GM18867 (cell line): Measurements from ENCODE around the gene S1PR1.

Experiments used
- ATAC-seq: cut with Tn5 transposase; IDR thresholded peaks from one replicate; pipeline ENCODE4 v1.9.1; 2021; ENCODE audit warnings: mild to moderate bottlenecking, moderate library complexity; ENCODE audit not compliant: unreplicated experiment

Gene S1PR1

GRCh38 chr1:101245246-101245927 lies 8.6 kb downstream of the S1PR1 start:
- ATAC-seq = no peak

DNA sequence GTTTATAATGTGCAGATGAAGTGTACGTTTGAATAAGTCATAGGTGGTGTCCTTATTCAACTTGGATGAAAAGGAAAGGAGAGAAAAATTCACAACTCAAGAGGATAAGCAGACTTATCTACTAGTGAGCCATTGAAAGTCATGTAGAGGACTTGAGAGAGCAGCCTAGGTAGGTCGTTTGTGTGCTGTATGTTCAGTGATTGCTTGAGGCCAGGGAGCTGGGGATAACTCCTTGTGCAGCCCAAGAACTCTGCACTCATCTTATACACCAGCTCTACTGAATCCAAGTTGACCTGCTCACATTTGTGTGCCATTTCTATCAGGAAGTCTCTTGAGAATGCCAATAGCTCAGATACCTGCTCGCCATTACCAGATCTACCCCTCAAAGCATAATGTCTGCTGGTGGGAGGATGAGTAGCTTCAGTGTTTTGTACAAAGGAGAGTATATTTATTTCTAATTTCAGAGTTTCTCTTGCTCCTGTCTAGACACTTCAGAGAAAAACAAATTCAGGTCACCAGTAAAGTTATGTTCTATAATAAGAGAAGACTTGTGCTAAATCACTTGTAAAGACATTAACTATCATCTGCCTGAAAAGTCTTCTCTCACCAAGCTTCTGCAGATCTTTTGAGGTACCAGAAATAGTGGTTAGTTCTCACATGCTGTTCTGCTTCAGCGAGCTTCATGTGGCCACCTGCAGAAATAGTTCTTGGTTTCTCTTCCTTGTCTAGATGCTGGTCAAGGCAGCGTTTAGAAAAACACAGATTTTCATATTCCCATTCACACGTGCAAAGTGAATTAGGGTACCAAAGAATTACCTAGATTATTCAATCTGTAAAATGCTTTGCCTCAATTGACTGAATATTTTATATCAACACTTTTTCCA lies 10.8 kb downstream of the S1PR1 start:
- ATAC-seq = peak; percentile 94

DNA sequence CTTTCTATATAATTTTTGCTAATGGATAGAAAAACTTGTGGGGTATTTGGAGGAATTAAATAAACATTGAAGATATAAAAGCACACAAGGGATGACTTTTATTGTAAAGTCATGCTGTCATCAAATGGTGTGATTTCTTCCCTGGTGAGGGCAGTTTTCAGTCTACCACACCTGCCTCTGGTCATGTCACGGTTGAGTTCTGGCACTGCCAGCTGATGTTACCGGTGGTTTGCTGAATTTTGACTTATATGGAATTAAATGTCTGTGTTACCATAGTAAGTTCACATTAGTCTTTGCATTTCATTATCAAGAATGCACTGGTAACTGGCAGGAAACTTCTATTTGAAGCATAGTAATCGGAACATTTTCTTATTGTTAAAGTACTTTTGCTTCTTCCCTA lies 13.4 kb downstream of the S1PR1 start:
- no peak for ATAC-seq

DNA sequence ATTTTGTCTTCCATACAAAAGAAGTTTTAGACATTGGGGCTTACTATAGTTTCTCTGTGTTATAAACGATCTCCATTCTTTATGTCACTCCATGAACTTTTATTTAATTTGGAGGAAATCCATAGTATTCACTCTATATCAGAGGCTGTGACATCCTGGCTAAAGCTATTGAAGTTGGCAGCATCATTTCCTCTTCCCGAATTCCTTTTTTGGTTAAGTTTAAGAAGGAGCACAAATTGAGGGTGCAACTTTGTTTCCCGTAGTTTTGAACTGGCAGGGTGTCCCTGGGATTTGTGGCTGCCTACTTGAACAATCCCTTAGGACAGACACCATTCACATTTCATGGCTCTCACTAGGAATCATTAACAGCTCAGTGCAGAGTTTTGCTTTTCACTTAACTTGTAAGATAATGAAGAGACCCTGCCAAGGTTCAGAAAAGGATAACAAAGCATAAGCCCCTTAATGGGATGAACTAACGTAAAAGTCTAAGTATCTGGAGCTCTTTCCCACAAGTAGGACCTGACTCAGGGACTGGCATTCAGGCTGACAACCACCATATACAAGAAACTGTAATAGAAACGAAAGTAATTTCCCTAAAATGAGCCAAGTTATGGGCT lies 13.9 kb downstream of the S1PR1 start:
- no peak for ATAC-seq

DNA sequence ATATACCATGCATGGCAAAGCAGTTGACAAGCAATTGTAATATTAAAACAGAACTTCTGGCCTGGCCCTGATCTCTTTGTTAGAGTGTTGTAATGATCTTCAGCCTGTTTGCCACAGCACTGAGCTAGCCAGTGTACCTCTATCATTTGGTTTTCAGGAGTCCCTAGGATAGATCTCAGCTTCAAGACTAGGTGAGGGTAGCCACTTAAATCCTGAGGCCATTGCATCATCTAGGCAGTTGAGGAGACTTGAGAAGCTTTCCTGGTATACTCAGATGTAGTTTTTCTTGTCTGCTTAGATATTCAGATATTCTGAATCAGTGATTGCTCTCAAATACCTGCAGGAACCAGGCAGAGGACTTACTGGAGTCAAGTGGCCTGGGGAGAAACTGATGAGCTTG lies 14.7 kb downstream of the S1PR1 start:
- ATAC-seq = no peak

DNA sequence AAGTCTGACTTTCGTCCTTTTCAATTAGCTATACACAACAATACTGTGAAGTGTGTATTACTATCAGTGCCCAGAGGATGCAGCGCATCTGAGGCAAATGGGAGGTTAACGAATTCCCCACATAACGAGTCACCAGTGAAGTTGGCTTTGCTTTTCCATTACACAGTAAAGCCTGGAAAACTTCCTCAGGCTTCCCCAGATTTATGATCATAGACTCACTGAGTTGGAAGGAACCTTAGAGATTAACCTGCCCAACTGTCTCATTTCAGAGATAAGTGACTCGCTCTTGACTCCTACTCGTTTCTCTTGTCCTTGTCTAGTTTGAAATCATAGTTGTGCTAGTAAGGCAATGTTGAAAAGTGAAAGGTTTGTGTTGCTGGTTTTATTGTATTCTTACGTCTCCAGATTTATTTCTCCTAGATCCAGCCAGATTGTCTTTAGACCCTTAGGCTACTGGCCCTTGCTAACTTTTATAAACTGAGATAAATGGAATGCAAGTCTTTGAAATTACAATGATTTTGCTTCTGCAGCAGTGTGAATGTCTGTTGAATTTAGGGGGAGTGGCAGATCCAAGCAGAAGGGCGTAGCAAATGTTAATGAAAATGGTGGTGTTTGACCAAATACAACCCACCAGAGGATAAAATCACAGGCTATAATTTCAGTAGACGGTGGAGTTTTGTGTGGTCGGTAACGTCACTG lies 17.3 kb downstream of the S1PR1 start:
- no peak for ATAC-seq

DNA sequence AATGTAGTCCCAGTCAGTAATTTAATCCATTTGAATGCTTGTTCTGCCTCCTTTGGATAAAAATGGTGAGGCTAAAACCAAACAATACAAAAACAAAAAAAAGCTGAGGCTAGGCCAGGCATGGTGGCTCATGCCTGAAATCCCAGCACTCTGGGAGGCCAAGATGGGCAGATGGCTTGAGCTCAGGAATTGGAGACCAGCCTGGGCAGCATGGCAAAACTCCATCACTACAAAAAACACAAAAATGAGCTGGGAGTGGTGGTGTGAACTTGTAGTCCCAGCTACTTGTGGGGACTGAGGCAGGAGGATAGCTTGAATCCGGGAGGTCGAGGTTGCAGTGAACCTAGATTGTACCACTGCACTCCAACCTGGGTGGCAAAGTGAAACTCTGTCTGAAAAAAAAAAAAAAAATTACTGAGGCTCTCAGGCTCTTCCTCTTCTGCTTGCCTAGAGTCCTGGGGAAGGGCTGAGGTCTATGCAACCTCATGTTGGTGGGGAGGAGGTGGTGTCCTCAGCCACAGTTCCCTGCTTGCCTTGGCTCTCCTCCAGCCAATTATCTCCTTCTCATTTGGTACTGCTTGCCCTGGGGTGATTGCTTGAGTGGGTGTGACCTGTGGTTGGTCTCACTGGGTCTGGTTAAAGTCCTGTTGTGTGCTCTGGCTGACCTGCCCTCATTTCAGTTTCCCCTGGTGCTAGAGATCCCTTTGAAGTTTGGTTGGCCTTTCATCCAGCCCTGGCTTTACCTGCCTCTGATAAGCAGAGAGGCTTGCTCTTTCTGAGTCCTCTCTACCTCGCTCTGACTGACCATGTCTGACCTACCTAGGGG lies 20.9 kb downstream of the S1PR1 start:
- ATAC-seq = peak; percentile 88

GRCh38 chr1:101259744-101260148 lies 22.9 kb downstream of the S1PR1 start:
- ATAC-seq = no peak

- no peak for ATAC-seq
Measured at GRCh38 chr1:101260556-101261350, 23.9 kb downstream of the S1PR1 start.

DNA sequence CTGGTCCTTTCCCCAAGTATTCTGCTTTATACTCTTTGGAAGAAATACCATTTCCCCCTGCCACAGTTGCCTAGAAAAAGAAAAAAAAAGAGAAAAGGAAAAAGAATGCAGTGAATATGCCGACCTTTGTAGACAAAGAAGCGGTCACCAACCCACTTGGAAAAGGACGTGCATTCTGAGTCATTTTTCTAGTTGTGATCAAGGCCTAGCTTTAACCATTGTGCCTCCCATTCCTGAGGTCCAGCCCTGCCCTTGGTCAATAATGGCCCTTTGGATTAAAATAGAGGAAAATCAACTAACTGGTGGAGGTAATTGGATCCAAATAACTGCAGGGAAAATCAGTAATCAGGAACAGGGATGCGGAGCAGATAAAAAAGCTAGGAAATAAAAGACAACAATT lies 24.8 kb downstream of the S1PR1 start:
- no peak for ATAC-seq

DNA sequence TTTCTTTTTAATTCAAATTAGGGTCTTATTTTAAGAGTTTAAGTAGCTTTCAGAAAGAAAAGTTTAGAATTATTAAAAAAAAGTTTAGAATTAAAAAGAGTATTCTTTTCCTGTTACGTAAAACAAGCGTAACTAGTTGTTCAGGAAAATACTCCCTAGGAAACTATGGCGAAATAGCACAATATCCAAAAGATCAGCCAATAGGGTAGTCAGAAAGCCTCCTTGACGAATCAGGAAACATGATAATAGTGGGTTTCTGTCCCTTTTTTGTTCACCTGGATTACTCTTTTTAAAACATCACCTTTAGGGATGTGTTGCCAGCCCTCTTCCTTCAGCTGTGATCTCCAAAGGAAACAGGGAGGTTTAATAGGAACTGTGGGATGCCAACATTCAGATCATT lies 25.2 kb downstream of the S1PR1 start:
- ATAC-seq = no peak

- no peak for ATAC-seq
Measured at GRCh38 chr1:101262630-101263348, 26.0 kb downstream of the S1PR1 start.

- ATAC-seq = peak; percentile 60
Measured at GRCh38 chr1:101264697-101265096, 27.9 kb downstream of the S1PR1 start.

DNA sequence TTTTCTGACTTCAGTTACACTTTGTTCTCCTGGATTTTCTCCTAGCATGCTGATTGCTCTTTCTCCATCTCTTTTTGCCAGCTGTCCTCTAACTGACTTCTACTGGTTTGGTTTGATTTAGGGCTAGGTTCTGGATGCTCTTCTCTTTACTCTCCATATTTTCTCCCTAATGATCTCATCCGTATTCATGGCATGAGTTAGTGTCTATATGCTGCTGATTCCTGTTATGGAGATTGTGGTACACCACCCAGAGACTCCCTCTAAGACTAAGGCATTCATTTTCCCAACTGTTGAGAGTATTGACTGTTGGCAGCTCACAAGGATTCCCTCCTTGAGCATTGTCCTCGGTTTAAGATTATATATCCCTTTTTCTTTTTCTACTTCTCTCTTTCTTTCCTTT lies 28.9 kb downstream of the S1PR1 start:
- no peak for ATAC-seq

DNA sequence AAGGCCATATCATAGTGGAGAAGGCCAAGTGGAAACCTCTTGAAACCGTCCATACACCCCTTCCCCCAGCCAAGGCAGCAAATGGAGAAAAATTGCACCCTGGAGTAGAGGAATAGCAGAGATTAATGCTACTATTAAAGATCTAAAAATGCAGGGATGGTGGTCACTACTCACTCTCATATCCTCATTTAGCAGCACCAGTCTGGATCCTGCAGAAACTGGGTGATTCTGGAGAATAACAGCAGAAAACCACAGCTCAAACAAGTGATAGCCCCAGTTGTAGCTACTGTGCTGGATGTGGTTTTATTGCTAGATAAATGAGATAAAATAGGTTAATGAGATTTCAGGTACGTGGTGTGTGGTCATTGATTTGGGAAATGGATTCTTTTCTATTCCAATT lies 30.3 kb downstream of the S1PR1 start:
- no peak for ATAC-seq

- ATAC-seq = no peak
Measured at GRCh38 chr1:101268893-101269292, 32.1 kb downstream of the S1PR1 start.

GRCh38 chr1:101275672-101276071 lies 38.9 kb downstream of the S1PR1 start:
- no peak for ATAC-seq

DNA sequence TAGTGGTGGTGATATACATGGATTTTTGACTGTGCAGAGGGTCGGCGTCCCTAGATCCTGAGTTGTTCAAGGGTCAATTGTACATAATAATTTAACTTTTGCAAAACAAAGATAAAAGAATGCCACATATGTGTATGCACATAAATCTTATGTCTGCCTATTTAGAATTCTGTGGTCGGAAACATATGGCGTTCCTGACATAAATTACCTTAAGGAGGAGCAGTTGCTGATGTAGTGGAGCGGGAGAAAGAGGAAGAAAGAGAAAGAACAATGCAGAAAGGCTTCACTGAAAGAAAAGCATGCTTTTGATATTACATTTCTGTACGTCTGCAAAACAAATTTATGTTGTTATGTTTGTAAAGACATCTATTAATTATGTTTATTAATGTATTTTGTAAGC lies 40.0 kb downstream of the S1PR1 start:
- ATAC-seq = no peak

GRCh38 chr1:101278238-101278637 lies 41.4 kb downstream of the S1PR1 start:
- ATAC-seq = no peak
